GM18507 (cell line): ENCODE results near the gene ZPR1.

ENCODE experiments used
- DNase-seq: peaks from one replicate; pipeline ENCODE4 v3.0.0; 2011; ENCODE audit warnings: low read depth; ENCODE audit not compliant: insufficient read length; ENCODE audit errors: extremely low spot score
- FAIRE-seq: peaks from 2 replicates; lab custom pipeline; 2011; peaks lifted over from hg19 to GRCh38; lab: Jason Lieb, UNC

ZPR1 gene

DNA sequence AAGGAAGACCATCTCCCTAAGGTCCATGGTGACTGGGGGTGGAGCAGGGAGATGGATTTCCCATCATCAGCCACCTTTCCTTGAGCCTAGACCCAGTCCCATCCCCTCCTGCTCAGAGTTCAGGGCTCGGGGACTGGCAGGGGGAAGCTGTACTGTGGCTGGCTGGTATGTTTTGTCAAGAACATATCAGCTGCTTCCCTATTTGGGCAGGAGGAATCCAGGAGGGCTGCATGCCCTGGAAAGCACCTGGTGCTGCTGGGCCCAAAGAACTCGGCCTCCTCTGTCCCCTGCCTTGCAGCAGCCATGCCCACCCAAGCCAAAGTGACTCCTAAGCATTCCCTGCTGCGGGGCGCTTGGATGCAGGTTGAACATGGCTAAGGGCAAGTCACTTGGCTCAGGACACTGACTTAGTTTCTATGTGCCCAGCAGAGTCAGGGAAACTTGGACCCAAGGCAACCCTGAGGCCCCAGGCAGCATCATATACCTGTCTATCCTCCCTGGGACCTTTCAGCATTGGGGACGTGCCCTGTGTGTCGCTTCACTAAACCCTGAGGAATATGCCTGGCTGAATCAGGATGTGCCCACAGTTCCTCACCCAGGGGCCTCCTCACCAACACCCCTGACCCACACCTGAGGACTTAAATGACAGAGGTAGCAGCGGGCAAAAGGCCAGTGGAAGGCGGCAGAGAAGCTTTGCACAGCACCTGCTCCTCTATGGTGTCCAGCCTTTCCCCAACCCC, 58.2 kb downstream of the ZPR1 start:
- no peak for FAIRE-seq
- DNase-seq = no peak

GRCh38 chr11:116727990-116728389, 59.8 kb downstream of the ZPR1 start:
- DNase-seq = no peak
- no peak for FAIRE-seq

DNA sequence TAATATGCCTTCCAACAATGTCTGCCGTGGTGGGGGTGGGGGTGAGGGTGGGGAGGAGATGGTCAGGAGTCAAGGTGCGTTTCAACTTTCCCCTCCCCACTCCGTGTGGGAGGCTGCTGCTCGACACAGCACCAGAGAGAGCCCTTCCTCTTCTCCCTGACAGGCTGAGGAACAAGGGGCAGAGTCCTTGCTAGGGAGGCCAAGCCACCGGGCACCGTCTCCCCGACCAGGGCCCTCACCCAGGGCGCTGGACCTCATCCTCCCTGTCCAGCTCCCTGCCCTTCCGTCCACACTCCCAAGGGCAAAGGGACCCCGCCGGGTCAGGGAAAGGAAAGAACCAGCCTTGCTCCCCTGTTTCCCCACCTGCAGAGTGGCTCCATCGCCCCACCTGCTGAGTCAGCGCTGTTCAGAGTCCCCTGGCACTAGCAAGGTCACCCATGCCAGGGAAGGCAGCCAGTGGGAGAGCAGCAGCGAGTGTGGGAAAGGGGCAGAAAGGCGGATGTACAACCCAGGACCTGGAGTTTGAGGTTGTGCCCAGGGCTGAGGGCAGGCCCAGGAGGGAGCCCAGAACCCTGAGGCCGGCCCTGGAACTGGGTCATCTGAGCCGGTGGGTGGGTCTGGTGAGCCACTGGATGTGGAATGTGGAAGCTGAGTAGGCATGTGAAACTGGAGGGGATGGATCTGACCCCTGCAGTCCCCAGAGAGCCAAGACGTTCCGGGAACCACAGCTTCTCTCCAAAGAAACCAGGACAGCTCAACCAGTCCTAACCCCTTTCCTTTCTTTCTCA, 62.2 kb downstream of the ZPR1 start:
- DNase-seq (no peak), FAIRE-seq (no peak)

DNA sequence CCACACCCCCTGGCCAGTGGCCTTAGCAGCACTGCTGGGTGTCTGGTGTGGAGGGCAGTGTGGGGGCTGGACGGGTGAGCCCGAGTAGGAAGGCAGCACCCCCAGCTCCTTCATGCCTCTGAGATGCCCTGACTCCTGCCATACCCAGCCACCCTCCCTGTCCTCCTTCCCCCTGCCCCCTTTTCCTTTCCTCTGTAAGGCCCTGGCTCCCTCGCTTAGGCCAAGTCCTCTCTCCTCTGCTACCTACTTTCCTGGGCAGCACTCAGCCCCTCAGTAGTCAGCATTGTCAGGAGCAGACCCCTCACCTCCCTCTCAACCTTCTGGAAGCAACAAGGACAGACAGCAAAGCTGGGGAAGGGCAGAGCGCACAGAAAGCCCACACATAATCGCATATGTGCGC, 63.0 kb downstream of the ZPR1 start:
- FAIRE-seq (no peak), DNase-seq (no peak)
